ENCODE measurements around the gene GPC5. TPM values are rescaled to one million over a fixed set of nuclear protein-coding genes. Genes with fewer than 3 reads are reported as not detected.

Gene GPC5
- total and polyA plus RNA-seq, 7 donors, result 0.23 TPM; not detected in 6

DNA sequence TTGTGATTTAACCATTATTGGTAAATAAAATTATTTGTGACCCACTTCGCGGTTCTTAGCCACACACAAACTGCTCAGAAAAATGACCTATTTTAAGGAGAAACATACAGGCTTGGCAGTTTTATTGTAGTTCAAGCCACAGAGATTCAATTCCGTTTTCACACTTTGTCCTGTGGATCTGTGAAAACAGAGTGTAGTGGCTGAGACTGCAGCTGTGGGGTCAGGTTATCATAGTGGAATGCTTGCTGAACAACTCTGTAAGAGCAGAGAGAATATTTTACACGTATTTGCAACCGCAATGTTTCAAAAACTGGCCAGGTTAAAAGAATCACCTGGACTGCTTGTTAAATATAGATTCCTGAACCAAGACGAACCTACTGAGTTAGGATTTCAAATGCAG is 292.5 kb downstream of the GPC5 start:
- H3K27ac ChIP-seq, result no peak overlapping the region

DNA sequence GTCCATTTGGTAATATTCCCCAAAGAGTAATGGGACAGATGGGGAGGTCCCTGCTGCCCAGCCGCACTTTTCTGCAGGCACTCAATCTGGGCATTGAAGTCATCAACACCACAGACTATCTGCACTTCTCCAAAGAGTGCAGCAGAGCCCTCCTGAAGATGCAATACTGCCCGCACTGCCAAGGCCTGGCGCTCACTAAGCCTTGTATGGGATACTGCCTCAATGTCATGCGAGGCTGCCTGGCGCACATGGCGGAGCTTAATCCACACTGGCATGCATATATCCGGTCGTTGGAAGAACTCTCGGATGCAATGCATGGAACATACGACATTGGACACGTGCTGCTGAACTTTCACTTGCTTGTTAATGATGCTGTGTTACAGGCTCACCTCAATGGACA is 295.0 kb downstream of the GPC5 start:
- DNase-seq (no peak), ATAC-seq (no peak)
- intact Hi-C loops (cut with DNase I), result no loop called here
- no peak overlapping the region for H3K4me3 ChIP-seq
- H3K9me3 ChIP-seq, result no peaks in the 10 kb centered on the region
- no peaks in the 10 kb centered on the region for H3K4me1 ChIP-seq
- no peaks in the 10 kb centered on the region for H3K36me3 ChIP-seq (ENCODE audit: insufficient read depth in 1 of 2, low read depth in 1 of 2)
- H3K27ac ChIP-seq, result no peak overlapping the region
- 87 to 94% (median 92%) methylated on average over 11 of the region's 11 CpGs for WGBS, 3 donors
- no peaks in the 10 kb centered on the region for H3K27me3 ChIP-seq (ENCODE audit: insufficient read depth in 3 of 3, low read length in 2 of 3)
- TF ChIP-seq, protein P1, sequence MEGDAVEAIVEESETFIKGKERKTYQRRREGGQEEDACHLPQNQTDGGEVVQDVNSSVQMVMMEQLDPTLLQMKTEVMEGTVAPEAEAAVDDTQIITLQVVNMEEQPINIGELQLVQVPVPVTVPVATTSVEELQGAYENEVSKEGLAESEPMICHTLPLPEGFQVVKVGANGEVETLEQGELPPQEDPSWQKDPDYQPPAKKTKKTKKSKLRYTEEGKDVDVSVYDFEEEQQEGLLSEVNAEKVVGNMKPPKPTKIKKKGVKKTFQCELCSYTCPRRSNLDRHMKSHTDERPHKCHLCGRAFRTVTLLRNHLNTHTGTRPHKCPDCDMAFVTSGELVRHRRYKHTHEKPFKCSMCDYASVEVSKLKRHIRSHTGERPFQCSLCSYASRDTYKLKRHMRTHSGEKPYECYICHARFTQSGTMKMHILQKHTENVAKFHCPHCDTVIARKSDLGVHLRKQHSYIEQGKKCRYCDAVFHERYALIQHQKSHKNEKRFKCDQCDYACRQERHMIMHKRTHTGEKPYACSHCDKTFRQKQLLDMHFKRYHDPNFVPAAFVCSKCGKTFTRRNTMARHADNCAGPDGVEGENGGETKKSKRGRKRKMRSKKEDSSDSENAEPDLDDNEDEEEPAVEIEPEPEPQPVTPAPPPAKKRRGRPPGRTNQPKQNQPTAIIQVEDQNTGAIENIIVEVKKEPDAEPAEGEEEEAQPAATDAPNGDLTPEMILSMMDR (IDR thresholded peaks at IDR 0.05), result no peak

More for the DNA sequence above, 292.5 kb downstream of the GPC5 start:
- no peaks in the 10 kb centered on the region for H3K27me3 ChIP-seq (ENCODE audit: insufficient read depth in 3 of 3, low read length in 2 of 3)
- no peaks in the 10 kb centered on the region for H3K4me1 ChIP-seq
- no peaks in the 10 kb centered on the region for H3K36me3 ChIP-seq (ENCODE audit: insufficient read depth in 1 of 2, low read depth in 1 of 2)
- intact Hi-C loops (cut with DNase I), result no loop called here
- no peak for DNase-seq
- no peaks in the 10 kb centered on the region for H3K9me3 ChIP-seq
- 42 to 52% (median 51%) methylated on average over 6 of the region's 6 CpGs for WGBS, 3 donors
- TF ChIP-seq, protein P1 (IDR thresholded peaks at IDR 0.05), result no peak
- H3K4me3 ChIP-seq, result no peak overlapping the region
- ATAC-seq, result no peak

DNA sequence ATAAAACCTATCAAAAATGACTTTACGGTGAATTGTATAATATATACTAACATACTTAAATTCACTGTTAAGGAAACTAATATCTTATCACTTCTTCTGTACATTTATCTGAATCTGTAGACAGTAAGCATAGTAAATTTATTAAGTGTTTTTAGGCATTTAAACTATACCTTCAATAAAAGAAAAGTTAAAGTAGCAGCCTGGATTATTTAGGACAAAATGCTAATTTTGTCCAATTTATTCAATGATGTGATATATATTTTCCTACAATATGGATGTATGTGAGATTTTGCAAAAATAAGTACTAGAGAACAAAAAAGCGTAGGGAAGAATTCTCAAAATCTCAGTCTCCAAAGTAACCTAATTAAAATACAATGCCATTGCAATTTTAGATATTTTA is 299.9 kb downstream of the GPC5 start:
- Histone ChIP-seq H3K9me3 (peaks cover 3% of the 10 kb centered on the region), H3K4me1 (no peaks in the 10 kb centered on the region), H3K27ac (no peak overlapping the region), H3K36me3 (ENCODE audit: insufficient read depth in 1 of 2, low read depth in 1 of 2) (no peaks in the 10 kb centered on the region), H3K4me3 (no peak overlapping the region), H3K27me3 (ENCODE audit: insufficient read depth in 3 of 3, low read length in 2 of 3) (no peaks in the 10 kb centered on the region)
- intact Hi-C loops (cut with DNase I), result no loop called here
- DNase-seq, result no peak
- ATAC-seq, result no peak
- TF ChIP-seq, protein P1 (IDR thresholded peaks at IDR 0.05), result no peak
- 87 to 93% (median 89%) methylated on average over 2 of the region's 2 CpGs for WGBS, 3 donors

DNA sequence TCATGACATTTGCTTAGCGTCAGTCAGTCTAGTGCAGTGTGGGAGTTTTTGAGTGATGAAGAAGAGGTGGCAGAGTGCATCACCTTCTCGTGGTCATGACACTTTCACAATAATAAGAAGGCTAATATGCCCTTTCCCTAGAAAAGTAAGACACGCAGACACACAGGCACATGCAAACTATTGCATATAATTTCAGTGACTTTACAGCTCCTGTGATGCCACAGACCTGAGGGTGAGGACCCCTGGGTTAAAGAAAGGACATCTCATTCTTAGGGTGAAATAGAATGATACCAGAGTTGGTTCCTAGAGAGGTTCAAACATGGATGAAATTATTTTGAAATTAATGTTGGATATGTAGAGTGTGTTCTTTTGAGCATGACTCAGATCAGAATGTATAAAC is 300.3 kb downstream of the GPC5 start:
- Histone ChIP-seq H3K27ac (no peak overlapping the region), H3K27me3 (ENCODE audit: insufficient read depth in 3 of 3, low read length in 2 of 3) (no peaks in the 10 kb centered on the region), H3K4me1 (no peaks in the 10 kb centered on the region), H3K9me3 (peaks cover 3% of the 10 kb centered on the region), H3K36me3 (ENCODE audit: insufficient read depth in 1 of 2, low read depth in 1 of 2) (no peaks in the 10 kb centered on the region), H3K4me3 (no peak overlapping the region)
- 80 to 87% (median 85%) methylated on average over 3 of the region's 3 CpGs for WGBS, 3 donors
- intact Hi-C loops (cut with DNase I), result no loop called here
- DNase-seq, result no peak
- TF ChIP-seq, protein P1 (IDR thresholded peaks at IDR 0.05), result no peak
- no peak for ATAC-seq

GRCh38 chr13:91699863-91700262 is 301.4 kb downstream of the GPC5 start:
- no peaks in the 10 kb centered on the region for H3K36me3 ChIP-seq (ENCODE audit: insufficient read depth in 1 of 2, low read depth in 1 of 2)
- H3K9me3 ChIP-seq, result peaks cover 3% of the 10 kb centered on the region
- ATAC-seq (no peak), DNase-seq (no peak)
- no peaks in the 10 kb centered on the region for H3K4me1 ChIP-seq
- intact Hi-C loops (cut with DNase I), result no loop called here
- H3K4me3 ChIP-seq, result no peak overlapping the region
- no peaks in the 10 kb centered on the region for H3K27me3 ChIP-seq (ENCODE audit: insufficient read depth in 3 of 3, low read length in 2 of 3)
- TF ChIP-seq, protein P1 (IDR thresholded peaks at IDR 0.05), result no peak
- no peak overlapping the region for H3K27ac ChIP-seq
